Pancreas (tissue), 10 donors: ENCODE data around the gene ZNF385B. TPM values are rescaled to one million over a fixed set of nuclear protein-coding genes. Genes with fewer than 3 reads are reported as not detected.

Experiments
- ATAC-seq, 4 donors: fragments of 200-7000 bp; cut with Tn5 transposase; one replicate each; pipeline versions ENCODE4 v1.8.0 to v1.9.1; 2020; ENCODE audit warnings: mild to moderate bottlenecking in 4 of 4, moderate library complexity in 4 of 4
- DNase-seq, 6 donors: peaks; one replicate each; pipeline ENCODE4 v3.0.0-alpha.2; 2020
- FAIRE-seq: peaks from 2 replicates; lab custom pipeline; 2012; peaks lifted over from hg19 to GRCh38; lab: Jason Lieb, UNC
- H3K27ac ChIP-seq, 4 donors: fragments of 200-600 bp; sonication (generic); 1 replicate in 3 of 4; 2 replicates in 1 of 4; pipeline versions ENCODE4 v1.5.0 to v1.8.0; 2020
- H3K27me3 ChIP-seq, 4 donors: fragments of 200-600 bp; one replicate each; pipeline ENCODE4 v1.8.0; 2021
- H3K36me3 ChIP-seq, 3 donors: fragments of 200-600 bp; sonication (generic) in 1 of 3; one replicate each; pipeline versions ENCODE4 v1.5.0 to v1.8.0; 2020 to 2021
- H3K4me1 ChIP-seq, 3 donors: fragments of 200-600 bp; one replicate each; pipeline ENCODE4 v1.8.0; 2021
- H3K4me3 ChIP-seq, 4 donors: fragments of 200-600 bp; sonication (generic) in 2 of 4; one replicate each; pipeline versions ENCODE4 v1.5.0 to v1.8.0; 2020 to 2021
- H3K9me3 ChIP-seq, 4 donors: fragments of 200-600 bp; one replicate each; pipeline ENCODE4 v1.8.0; 2021
- CTCF ChIP-seq, 4 donors: fragments of 200-600 bp; sonication (generic) in 3 of 4; IDR thresholded peaks; one replicate each; pipeline versions ENCODE4 v1.5.0 to v1.8.0; 2021; ENCODE audit warnings: antibody characterized with exemption in 4 of 4
- WGBS, 2 donors: extraction: QIAGEN DNeasy Blood & Tissue Kit; methylation state at CpG; one replicate each; pipeline ENCODE4 v1.1.7; 2013; 5-methylcytosine and 5-hydroxymethylcytosine counted together
- intact Hi-C, 3 donors: fragments of 100-400 bp; cut with DNase I; formaldehyde crosslinking; loops; one replicate each; pipeline versions ENCODE4 v1.11.1 to v1.14.2; 2022
- polyA plus RNA-seq, 2 donors: library from polyadenylated mRNA; stranded (reverse); fragments of 200-250 nt; gene quantifications; one replicate each; pipeline ENCODE4 v1.2.3, GENCODE V29; 2013
- total RNA-seq, 6 donors: library from RNA; stranded (reverse); fragmentation: NEBNext Ultra II Directional in 4 of 6; extraction: Animal tissue kit (Norgen Biotek cat#: 25700) in 4 of 6; gene quantifications; one replicate each; pipeline versions ENCODE4 v1.2.1 to v1.2.4, GENCODE V29; 2021 to 2023
- donor health status: healthy with polysubstance abuse.
- donor health status: DM: no; HTN: no; CAD: no; lungs with moderate emphysema.
- donor health status: DM: no; HTN: no; CAD: no.
- donor health status: control.
- donor health status: control.
- donor health status: Bipolar disorder and iron deficiency.
- donor health status: DM: yes; HTN: yes; CAD: no.
- donor health status: DM: no; HTN: no; CAD: no.
- donor health status: DM: no; HTN: no; CAD: no.
- donor health status: DM: yes; HTN: yes; CAD: no.

The ZNF385B gene
- total and polyA plus RNA-seq, 8 donors: 0.19 to 0.61 (median 0.37) TPM; not detected in 1

DNA sequence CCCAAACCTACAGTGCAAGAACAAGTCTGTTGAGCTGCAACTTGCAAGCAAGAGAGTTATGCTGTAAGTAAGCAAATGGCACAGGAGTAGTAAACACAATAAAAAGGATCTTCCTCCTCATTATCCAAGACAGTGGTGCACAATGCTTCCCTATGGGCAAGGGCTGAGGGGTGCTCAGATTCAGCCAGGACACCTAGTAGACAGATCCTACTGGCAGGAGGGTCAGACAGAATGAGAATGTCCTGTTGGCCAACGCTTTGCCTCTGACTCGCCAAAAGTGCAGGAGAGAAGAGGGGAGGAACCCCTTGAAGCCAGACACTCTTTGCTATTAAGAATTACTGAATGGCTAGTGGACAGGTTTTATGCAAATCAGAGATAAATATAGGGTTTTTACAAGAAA is 316.4 kb downstream of the ZNF385B start:
- no peak for ATAC-seq
- WGBS, 2 donors: 85 to 92% methylated on average over 2 of the region's 2 CpGs

DNA sequence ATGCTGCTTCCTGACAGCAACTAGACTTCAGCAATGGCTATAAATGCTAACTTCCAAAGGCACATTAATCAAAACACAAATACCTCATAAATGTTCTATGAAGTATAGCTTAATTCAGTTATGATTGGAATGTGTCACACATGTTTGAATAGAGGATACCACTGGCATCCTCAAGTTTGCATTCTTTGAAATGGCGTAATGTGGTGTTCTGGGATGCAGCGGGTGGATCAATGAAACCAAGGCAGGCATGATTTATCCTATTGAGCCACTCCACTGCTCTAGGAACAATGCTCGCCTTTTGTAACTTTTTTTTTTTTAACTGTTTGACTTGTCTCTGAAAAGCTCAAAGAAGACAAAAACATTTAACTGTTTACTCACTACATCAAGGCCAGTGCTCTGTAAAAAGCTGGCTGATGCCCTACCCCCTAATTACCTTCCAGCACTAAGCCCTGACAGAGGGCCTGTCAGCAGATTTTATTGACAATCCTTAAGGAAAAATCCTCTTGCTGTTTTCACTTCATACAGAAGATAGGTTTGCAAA is 318.0 kb downstream of the ZNF385B start:
- peak in 2 of 4 donors; percentile 35 to 65 for ATAC-seq
- 49 to 61% methylated on average over 3 of the region's 3 CpGs for WGBS, 2 donors
- H3K27ac ChIP-seq: no peak overlapping the region
- FAIRE-seq: no peak
- no peak for TF ChIP-seq CTCF (IDR thresholded peaks at IDR 0.05)
- H3K4me3 ChIP-seq: no peak overlapping the region
- intact Hi-C loops: no loop called here
- H3K36me3 ChIP-seq: no peaks in the 10 kb centered on the region
- no peak for DNase-seq
- no peaks in the 10 kb centered on the region for H3K27me3 ChIP-seq
- H3K9me3 ChIP-seq: no peaks in the 10 kb centered on the region
- H3K4me1 ChIP-seq: peaks cover 0 to 11% (median 9%) of the 10 kb centered on the region in 3 donors

More for the DNA sequence above, 316.4 kb downstream of the ZNF385B start:
- intact Hi-C loops: no loop called here
- FAIRE-seq (no peak), DNase-seq (no peak)
- H3K4me1 ChIP-seq: peaks cover 0 to 11% (median 9%) of the 10 kb centered on the region in 3 donors
- no peaks in the 10 kb centered on the region for H3K36me3 ChIP-seq
- H3K4me3 ChIP-seq: no peak overlapping the region
- TF ChIP-seq CTCF (IDR thresholded peaks at IDR 0.05): no peak
- no peaks in the 10 kb centered on the region for H3K9me3 ChIP-seq
- no peak overlapping the region for H3K27ac ChIP-seq
- H3K27me3 ChIP-seq: no peaks in the 10 kb centered on the region

GRCh38 chr2:179541586-179541985 is 319.8 kb downstream of the ZNF385B start:
- FAIRE-seq (no peak), ATAC-seq (peak; percentile 31 to 75 (median 66)), DNase-seq (no peak)
- TF ChIP-seq CTCF (IDR thresholded peaks at IDR 0.05): no peak
- intact Hi-C loops: no loop called here
- Histone ChIP-seq H3K27me3 (no peaks in the 10 kb centered on the region), H3K36me3 (no peaks in the 10 kb centered on the region), H3K9me3 (no peaks in the 10 kb centered on the region), H3K27ac (peak overlapping the region in 2 of 4 donors; percentile 4 to 8), H3K4me1 (peaks cover 0 to 11% (median 9%) of the 10 kb centered on the region in 3 donors), H3K4me3 (no peak overlapping the region)
- 15 to 16% methylated on average over 4 of the region's 4 CpGs for WGBS, 2 donors

GRCh38 chr2:179539124-179539511 is 322.3 kb downstream of the ZNF385B start:
- TF ChIP-seq CTCF (IDR thresholded peaks at IDR 0.05): no peak
- H3K36me3 ChIP-seq: no peaks in the 10 kb centered on the region
- 88 to 100% methylated on average over 1 of the region's 1 CpG for WGBS, 2 donors
- no peaks in the 10 kb centered on the region for H3K9me3 ChIP-seq
- H3K27me3 ChIP-seq: no peaks in the 10 kb centered on the region
- H3K4me3 ChIP-seq: no peak overlapping the region
- ATAC-seq: no peak
- intact Hi-C loops: no loop called here
- peaks cover 0 to 11% (median 9%) of the 10 kb centered on the region in 3 donors for H3K4me1 ChIP-seq
- no peak for FAIRE-seq
- DNase-seq: no peak
- no peak overlapping the region for H3K27ac ChIP-seq

GRCh38 chr2:179538406-179539123 is 322.8 kb downstream of the ZNF385B start:
- Histone ChIP-seq H3K9me3 (no peaks in the 10 kb centered on the region), H3K4me1 (peaks cover 0 to 11% (median 9%) of the 10 kb centered on the region in 3 donors), H3K4me3 (no peak overlapping the region), H3K27ac (no peak overlapping the region), H3K36me3 (no peaks in the 10 kb centered on the region), H3K27me3 (no peaks in the 10 kb centered on the region)
- intact Hi-C loops: no loop called here
- FAIRE-seq: no peak
- no peak for ATAC-seq
- no peak for TF ChIP-seq CTCF (IDR thresholded peaks at IDR 0.05)
- 84 to 88% methylated on average over 1 of the region's 1 CpG for WGBS, 2 donors
- DNase-seq: no peak
